PFSK-1 (cell line): ENCODE measurements around the gene ANKRD2.

Source experiments
- FOXP2 ChIP-seq: optimal IDR thresholded peaks from 2 replicates; pipeline ENCODE3; 2011; ENCODE audit warnings: borderline replicate concordance, control low read depth, inconsistent platforms; ENCODE audit not compliant: insufficient read depth; ENCODE audit errors: extremely low read length, extremely low read depth
- POLR2AphosphoS5 ChIP-seq: IDR thresholded peaks from 2 replicates; pipeline ENCODE4 v1.6.1; 2012; ENCODE audit warnings: low read depth, mild to moderate bottlenecking, control low read depth, low read length, moderate library complexity
- REST ChIP-seq, 2 experiments: IDR thresholded peaks; 2 replicates each; pipeline versions ENCODE4 v1.6.1 to v1.8.0; 2011 to 2012; ENCODE audit warnings: low read depth in 2 of 2, low read length in 2 of 2, control low read depth in 1 of 2, inconsistent platforms in 1 of 2, mild to moderate bottlenecking in 1 of 2, moderate library complexity in 1 of 2; ENCODE audit not compliant: insufficient read depth in 1 of 2
- SIN3A ChIP-seq: IDR thresholded peaks from 2 replicates; pipeline ENCODE4 v1.6.1; 2012; ENCODE audit warnings: mild to moderate bottlenecking, low read length, moderate library complexity, borderline replicate concordance; ENCODE audit not compliant: insufficient read depth
- TAF1 ChIP-seq: IDR thresholded peaks from 2 replicates; pipeline ENCODE4 v1.6.1; 2012; ENCODE audit warnings: low read length, control low read depth, borderline replicate concordance; ENCODE audit not compliant: insufficient read depth

ANKRD2 gene

GRCh38 chr10:97538411-97538810 lies 34.2 kb upstream of the ANKRD2 start:
- TF ChIP-seq POLR2AphosphoS5 (no peak), FOXP2 (no peak), SIN3A (no peak), TAF1 (no peak), REST (IDR thresholded peaks at IDR 0.05; ENCODE audit: insufficient read depth in 1 of 2, low read depth in 2 of 2, low read length in 2 of 2) (no peak)

GRCh38 chr10:97538839-97539238 lies 33.7 kb upstream of the ANKRD2 start:
- TF ChIP-seq FOXP2: no peak
- no peak for TF ChIP-seq POLR2AphosphoS5

GRCh38 chr10:97539523-97540200 lies 32.9 kb upstream of the ANKRD2 start:
- TF ChIP-seq TAF1 (no peak), POLR2AphosphoS5 (no peak), SIN3A (no peak), REST (IDR thresholded peaks at IDR 0.05; ENCODE audit: insufficient read depth in 1 of 2, low read depth in 2 of 2, low read length in 2 of 2) (no peak), FOXP2 (no peak)

- TF ChIP-seq POLR2AphosphoS5 (no peak), REST (IDR thresholded peaks at IDR 0.05; ENCODE audit: insufficient read depth in 1 of 2, low read depth in 2 of 2, low read length in 2 of 2) (no peak), FOXP2 (no peak), TAF1 (no peak), SIN3A (no peak)
Measured at GRCh38 chr10:97540669-97541500, 31.7 kb upstream of the ANKRD2 start.

GRCh38 chr10:97542169-97543024 lies 30.2 kb upstream of the ANKRD2 start:
- TF ChIP-seq SIN3A (0 out of 2 replicates have a peak, but pooled peaks have one; percentile 65), TAF1 (no peak), POLR2AphosphoS5 (no peak), REST (IDR thresholded peaks at IDR 0.05; ENCODE audit: insufficient read depth in 1 of 2, low read depth in 2 of 2, low read length in 2 of 2) (peak in 1 of 2 experiments; percentile 38; a peak in 1 of 4 replicates), FOXP2 (peak; percentile 79)
